ENCODE data around the gene OGFOD2. TPM values are rescaled to one million over a fixed set of nuclear protein-coding genes. Genes with fewer than 3 reads are reported as not detected.
"Not testable (repeated sequence)": the region's sequence is repeated elsewhere in the genome, so short reads cannot be mapped to it uniquely, and the experiment has no call there.

Gene OGFOD2
- total RNA-seq, 1 donor from 2014 or later = 8.6 TPM

GRCh38 chr12:122999986-123000420 lies 25.0 kb downstream of the OGFOD2 start:
- DNase-seq (ENCODE audit: low spot score) = no peak

- DNase-seq (ENCODE audit: low spot score) = no peak
Measured at GRCh38 chr12:123000578-123000977, 25.5 kb downstream of the OGFOD2 start.

- no peak for DNase-seq (ENCODE audit: low spot score)
Measured at GRCh38 chr12:123001464-123001863, 26.4 kb downstream of the OGFOD2 start.

- no peak for DNase-seq (ENCODE audit: low spot score)
Measured at GRCh38 chr12:123003257-123003656, 28.2 kb downstream of the OGFOD2 start.

- DNase-seq (ENCODE audit: low spot score) = no peak
Measured at GRCh38 chr12:123004287-123004686, 29.2 kb downstream of the OGFOD2 start.

- DNase-seq (ENCODE audit: low spot score) = no peak
Measured at GRCh38 chr12:123005081-123005626, 30.1 kb downstream of the OGFOD2 start.

- no peak for DNase-seq (ENCODE audit: low spot score)
Measured at GRCh38 chr12:123006977-123007376, 31.9 kb downstream of the OGFOD2 start.

GRCh38 chr12:123010110-123010509 lies 35.1 kb downstream of the OGFOD2 start:
- no peak for DNase-seq (ENCODE audit: low spot score)

- DNase-seq (ENCODE audit: low spot score) = no peak
Measured at GRCh38 chr12:123010681-123011080, 35.6 kb downstream of the OGFOD2 start.

GRCh38 chr12:123011701-123012100 lies 36.7 kb downstream of the OGFOD2 start:
- DNase-seq (ENCODE audit: low spot score) = no peak

- no peak for DNase-seq (ENCODE audit: low spot score)
Measured at GRCh38 chr12:123013185-123014095, 38.4 kb downstream of the OGFOD2 start.

GRCh38 chr12:123014473-123014872 lies 39.4 kb downstream of the OGFOD2 start:
- not testable (repeated sequence) for DNase-seq (ENCODE audit: low spot score)

GRCh38 chr12:123017753-123018152 lies 42.7 kb downstream of the OGFOD2 start:
- DNase-seq (ENCODE audit: low spot score) = no peak

- DNase-seq (ENCODE audit: low spot score) = no peak
Measured at GRCh38 chr12:123019841-123020138, 44.7 kb downstream of the OGFOD2 start.

- no peak for DNase-seq (ENCODE audit: low spot score)
Measured at GRCh38 chr12:123021688-123022604, 46.9 kb downstream of the OGFOD2 start.

GRCh38 chr12:123022846-123023245 lies 47.8 kb downstream of the OGFOD2 start:
- DNase-seq (ENCODE audit: low spot score) = no peak

- no peak for DNase-seq (ENCODE audit: low spot score)
Measured at GRCh38 chr12:123024819-123025391, 49.9 kb downstream of the OGFOD2 start.

GRCh38 chr12:123026094-123026853 lies 51.2 kb downstream of the OGFOD2 start:
- DNase-seq (ENCODE audit: low spot score) = no peak

GRCh38 chr12:123027726-123028445 lies 52.8 kb downstream of the OGFOD2 start:
- DNase-seq (ENCODE audit: low spot score) = no peak

GRCh38 chr12:123028475-123028874 lies 53.4 kb downstream of the OGFOD2 start:
- no peak for DNase-seq (ENCODE audit: low spot score)

All from mesenteric fat pad (tissue), 1 donor.